T-helper 1 cell treated with Interleukin-12 subunit alpha and Interleukin-12 subunit beta and Interleukin-4 antibody, amounts not matched to agents 30 μg/mL and 1 μg/mL, for 36 hours (primary cell): ENCODE results near the gene EDA.
"Not testable (repeated sequence)": the region's sequence is repeated elsewhere in the genome, so short reads cannot be mapped to it uniquely, and the experiment has no call there.

Experiments
- H3K27ac Mint-ChIP-seq: one replicate; pipeline ENCODE4 v1.8.0; 2021; ENCODE audit warnings: mild to moderate bottlenecking, mixed read lengths
- H3K27me3 Mint-ChIP-seq: one replicate; pipeline ENCODE4 v1.8.0; 2021; ENCODE audit warnings: low read depth, mixed read lengths
- H3K36me3 Mint-ChIP-seq: one replicate; pipeline ENCODE4 v1.8.0; 2021; ENCODE audit warnings: low read depth, mixed read lengths
- H3K4me1 Mint-ChIP-seq: one replicate; pipeline ENCODE4 v1.8.0; 2021; ENCODE audit warnings: low read depth, mixed read lengths
- H3K4me3 Mint-ChIP-seq: one replicate; pipeline ENCODE4 v1.8.0; 2021; ENCODE audit warnings: mild to moderate bottlenecking, moderate library complexity, mixed read lengths
- H3K9me3 Mint-ChIP-seq: one replicate; pipeline ENCODE4 v1.8.0; 2021; ENCODE audit warnings: mixed read lengths

EDA gene

GRCh38 chrX:69951753-69952152 is 335.8 kb downstream of the EDA start:
- Mint-ChIP-seq H3K36me3 (no peaks in the 10 kb centered on the region), H3K27ac (no peak overlapping the region), H3K27me3 (no peaks in the 10 kb centered on the region), H3K4me1 (no peaks in the 10 kb centered on the region), H3K9me3 (no peaks in the 10 kb centered on the region), H3K4me3 (no peak overlapping the region)

- no peak overlapping the region for H3K4me3 Mint-ChIP-seq
- no peaks in the 10 kb centered on the region for H3K27me3 Mint-ChIP-seq
- H3K36me3 Mint-ChIP-seq = no peaks in the 10 kb centered on the region
- H3K27ac Mint-ChIP-seq = no peak overlapping the region
- H3K4me1 Mint-ChIP-seq = no peaks in the 10 kb centered on the region
- no peaks in the 10 kb centered on the region for H3K9me3 Mint-ChIP-seq
These were observed 343.8 kb downstream of the EDA start for GRCh38 chrX:69959712-69960111.

- H3K9me3 Mint-ChIP-seq = no peaks in the 10 kb centered on the region
- no peak overlapping the region for H3K27ac Mint-ChIP-seq
- H3K4me3 Mint-ChIP-seq = no peak overlapping the region
- no peaks in the 10 kb centered on the region for H3K4me1 Mint-ChIP-seq
- no peaks in the 10 kb centered on the region for H3K27me3 Mint-ChIP-seq
- no peaks in the 10 kb centered on the region for H3K36me3 Mint-ChIP-seq
These were observed 345.6 kb downstream of the EDA start for GRCh38 chrX:69961365-69962072.

- H3K4me3 Mint-ChIP-seq = no peak overlapping the region
- no peaks in the 10 kb centered on the region for H3K9me3 Mint-ChIP-seq
- H3K27me3 Mint-ChIP-seq = no peaks in the 10 kb centered on the region
- no peaks in the 10 kb centered on the region for H3K4me1 Mint-ChIP-seq
- H3K36me3 Mint-ChIP-seq = no peaks in the 10 kb centered on the region
- H3K27ac Mint-ChIP-seq = no peak overlapping the region
These were observed 353.0 kb downstream of the EDA start for GRCh38 chrX:69968950-69969349.

GRCh38 chrX:69969460-69969859 is 353.5 kb downstream of the EDA start:
- Mint-ChIP-seq H3K27ac (no peak overlapping the region), H3K36me3 (no peaks in the 10 kb centered on the region), H3K27me3 (no peaks in the 10 kb centered on the region), H3K4me1 (no peaks in the 10 kb centered on the region), H3K9me3 (no peaks in the 10 kb centered on the region), H3K4me3 (no peak overlapping the region)

GRCh38 chrX:69987691-69988090 is 371.8 kb downstream of the EDA start:
- no peaks in the 10 kb centered on the region for H3K4me1 Mint-ChIP-seq
- H3K27ac Mint-ChIP-seq = no peak overlapping the region
- H3K4me3 Mint-ChIP-seq = no peak overlapping the region
- no peaks in the 10 kb centered on the region for H3K9me3 Mint-ChIP-seq
- no peaks in the 10 kb centered on the region for H3K27me3 Mint-ChIP-seq
- H3K36me3 Mint-ChIP-seq = no peaks in the 10 kb centered on the region

- H3K36me3 Mint-ChIP-seq = no peaks in the 10 kb centered on the region
- no peaks in the 10 kb centered on the region for H3K27me3 Mint-ChIP-seq
- no peaks in the 10 kb centered on the region for H3K9me3 Mint-ChIP-seq
- H3K27ac Mint-ChIP-seq = no peak overlapping the region
- no peaks in the 10 kb centered on the region for H3K4me1 Mint-ChIP-seq
- H3K4me3 Mint-ChIP-seq = no peak overlapping the region
These were observed 373.1 kb downstream of the EDA start for GRCh38 chrX:69988955-69989394.

- H3K4me1 Mint-ChIP-seq = no peaks in the 10 kb centered on the region
These were observed 375.8 kb downstream of the EDA start for GRCh38 chrX:69991685-69992084.

GRCh38 chrX:69993494-69993893 is 377.6 kb downstream of the EDA start:
- Mint-ChIP-seq H3K27me3 (no peaks in the 10 kb centered on the region), H3K36me3 (peaks cover 3% of the 10 kb centered on the region), H3K4me3 (no peak overlapping the region), H3K4me1 (no peaks in the 10 kb centered on the region), H3K9me3 (no peaks in the 10 kb centered on the region), H3K27ac (no peak overlapping the region)

More at GRCh38 chrX:69991685-69992084, 375.8 kb downstream of the EDA start:
- Mint-ChIP-seq H3K36me3 (no peaks in the 10 kb centered on the region), H3K4me3 (no peak overlapping the region), H3K27me3 (no peaks in the 10 kb centered on the region), H3K9me3 (no peaks in the 10 kb centered on the region), H3K27ac (no peak overlapping the region)

GRCh38 chrX:69995362-69996112 is 379.6 kb downstream of the EDA start:
- Mint-ChIP-seq H3K4me3 (no peak overlapping the region), H3K27ac (no peak overlapping the region), H3K9me3 (no peaks in the 10 kb centered on the region)

GRCh38 chrX:69996113-69996468 is 380.2 kb downstream of the EDA start:
- H3K4me3 Mint-ChIP-seq = no peak overlapping the region
- no peaks in the 10 kb centered on the region for H3K4me1 Mint-ChIP-seq
- no peaks in the 10 kb centered on the region for H3K9me3 Mint-ChIP-seq
- H3K36me3 Mint-ChIP-seq = peaks cover 3% of the 10 kb centered on the region
- no peak overlapping the region for H3K27ac Mint-ChIP-seq
- no peaks in the 10 kb centered on the region for H3K27me3 Mint-ChIP-seq

More at GRCh38 chrX:69995362-69996112, 379.6 kb downstream of the EDA start:
- Mint-ChIP-seq H3K36me3 (peaks cover 3% of the 10 kb centered on the region), H3K4me1 (no peaks in the 10 kb centered on the region), H3K27me3 (no peaks in the 10 kb centered on the region)

GRCh38 chrX:69998299-69998698 is 382.4 kb downstream of the EDA start:
- not testable (repeated sequence) for H3K27ac Mint-ChIP-seq, H3K36me3 Mint-ChIP-seq, H3K4me3 Mint-ChIP-seq, H3K9me3 Mint-ChIP-seq, H3K27me3 Mint-ChIP-seq, H3K4me1 Mint-ChIP-seq

GRCh38 chrX:70001269-70001668 is 385.4 kb downstream of the EDA start:
- Mint-ChIP-seq H3K27ac (no peak overlapping the region), H3K9me3 (no peaks in the 10 kb centered on the region), H3K4me3 (no peak overlapping the region), H3K27me3 (no peaks in the 10 kb centered on the region), H3K36me3 (peaks cover 3% of the 10 kb centered on the region), H3K4me1 (no peaks in the 10 kb centered on the region)

GRCh38 chrX:70001708-70002341 is 385.9 kb downstream of the EDA start:
- Mint-ChIP-seq H3K27me3 (no peaks in the 10 kb centered on the region), H3K9me3 (no peaks in the 10 kb centered on the region), H3K36me3 (peaks cover 1% of the 10 kb centered on the region), H3K4me1 (no peaks in the 10 kb centered on the region), H3K27ac (no peak overlapping the region), H3K4me3 (no peak overlapping the region)

GRCh38 chrX:70007946-70008345 is 392.0 kb downstream of the EDA start:
- H3K4me3 Mint-ChIP-seq = no peak overlapping the region

More at GRCh38 chrX:70007946-70008345, 392.0 kb downstream of the EDA start:
- H3K27me3 Mint-ChIP-seq = no peaks in the 10 kb centered on the region
- H3K4me1 Mint-ChIP-seq = no peaks in the 10 kb centered on the region
- H3K9me3 Mint-ChIP-seq = no peaks in the 10 kb centered on the region
- no peaks in the 10 kb centered on the region for H3K36me3 Mint-ChIP-seq
- no peak overlapping the region for H3K27ac Mint-ChIP-seq
